HG03439 (cell line): ENCODE measurements around the gene DCUN1D1.
A peak's percentile ranks its signal among the peaks of the same experiment; 100 is the strongest.

Experiments used
- ATAC-seq: cut with Tn5 transposase; IDR thresholded peaks from one replicate; pipeline ENCODE4 v1.9.1; 2021; ENCODE audit warnings: mild to moderate bottlenecking, moderate library complexity; ENCODE audit not compliant: unreplicated experiment

The DCUN1D1 gene

GRCh38 chr3:182973047-182973446 lies 7.3 kb downstream of the DCUN1D1 start:
- ATAC-seq, result no peak

- ATAC-seq, result no peak
Observed at GRCh38 chr3:182972387-182972786, 8.0 kb downstream of the DCUN1D1 start.

GRCh38 chr3:182971637-182972036 lies 8.7 kb downstream of the DCUN1D1 start:
- no peak for ATAC-seq

GRCh38 chr3:182970811-182971418 lies 9.4 kb downstream of the DCUN1D1 start:
- ATAC-seq, result no peak

GRCh38 chr3:182969853-182970252 lies 10.5 kb downstream of the DCUN1D1 start:
- ATAC-seq, result no peak

- ATAC-seq, result no peak
Observed at GRCh38 chr3:182969277-182969676, 11.1 kb downstream of the DCUN1D1 start.

- peak; percentile 59 for ATAC-seq
Observed at GRCh38 chr3:182967218-182968204, 12.8 kb downstream of the DCUN1D1 start.

GRCh38 chr3:182965861-182966366 lies 14.4 kb downstream of the DCUN1D1 start:
- no peak for ATAC-seq

GRCh38 chr3:182964179-182964578 lies 16.2 kb downstream of the DCUN1D1 start:
- ATAC-seq, result no peak

GRCh38 chr3:182962166-182962565 lies 18.2 kb downstream of the DCUN1D1 start:
- no peak for ATAC-seq

- no peak for ATAC-seq
Observed at GRCh38 chr3:182959474-182960350, 20.6 kb downstream of the DCUN1D1 start.

GRCh38 chr3:182957676-182958266 lies 22.6 kb downstream of the DCUN1D1 start:
- ATAC-seq, result no peak

GRCh38 chr3:182957226-182957625 lies 23.1 kb downstream of the DCUN1D1 start:
- ATAC-seq, result no peak

GRCh38 chr3:182954553-182955235 lies 25.6 kb downstream of the DCUN1D1 start:
- peak; percentile 85 for ATAC-seq

GRCh38 chr3:182949688-182950087 lies 30.6 kb downstream of the DCUN1D1 start:
- ATAC-seq, result no peak

GRCh38 chr3:182948305-182948704 lies 32.0 kb downstream of the DCUN1D1 start:
- no peak for ATAC-seq

GRCh38 chr3:182947888-182948287 lies 32.5 kb downstream of the DCUN1D1 start:
- ATAC-seq, result no peak

GRCh38 chr3:182941719-182942118 lies 38.6 kb downstream of the DCUN1D1 start:
- ATAC-seq, result no peak

GRCh38 chr3:182940266-182940808 lies 40.0 kb downstream of the DCUN1D1 start:
- ATAC-seq, result no peak
